Measurements from ENCODE around the gene PREB. TPM values are rescaled to one million over a fixed set of nuclear protein-coding genes. Genes with fewer than 3 reads are reported as not detected.

PREB gene
- total and polyA plus RNA-seq, 2 of the 13 experiments (the other 11 are each of a cell fraction or from before 2014, with no cell fraction given), result 112 to 192 TPM

DNA sequence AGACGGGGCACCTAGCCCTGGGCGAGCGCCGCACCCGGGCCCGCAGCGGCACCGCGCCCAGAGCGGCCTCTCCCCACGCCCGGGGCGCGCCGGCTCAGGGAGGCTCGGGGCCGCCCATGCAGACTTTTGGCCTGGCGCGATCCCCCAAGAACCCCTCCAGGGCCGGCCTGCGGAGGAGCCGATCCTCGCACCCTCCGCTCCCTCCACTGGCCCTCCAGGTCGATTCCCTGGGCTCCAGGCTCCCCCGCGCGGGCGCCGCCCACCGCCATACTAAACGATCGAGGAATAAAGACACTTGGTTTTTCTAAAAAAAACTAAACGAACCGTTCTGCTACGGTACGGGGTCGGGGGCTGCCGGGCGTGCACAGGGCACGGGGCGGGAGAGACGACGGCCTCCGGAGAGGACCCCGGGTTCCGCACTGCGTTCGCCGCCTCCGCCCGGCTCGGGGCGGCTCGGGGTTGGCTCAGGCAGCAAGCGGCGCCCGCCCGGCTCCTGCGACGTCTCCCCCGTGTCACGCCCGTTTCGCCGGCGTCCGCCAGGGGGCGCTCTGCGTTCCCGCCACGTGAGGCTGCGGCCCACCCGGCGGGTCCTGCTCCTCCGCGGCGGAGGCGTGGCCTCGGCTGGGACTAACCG is 48.2 kb downstream of the PREB start (continued):
- no peak for TF ChIP-seq NR2F2 (IDR thresholded peaks at IDR 0.05; ENCODE audit: borderline replicate concordance, low read depth)
- no peak for TF ChIP-seq ZNF264 (CRISPR knock-in tag; IDR thresholded peaks at IDR 0.05)
- TF ChIP-seq, protein P1, sequence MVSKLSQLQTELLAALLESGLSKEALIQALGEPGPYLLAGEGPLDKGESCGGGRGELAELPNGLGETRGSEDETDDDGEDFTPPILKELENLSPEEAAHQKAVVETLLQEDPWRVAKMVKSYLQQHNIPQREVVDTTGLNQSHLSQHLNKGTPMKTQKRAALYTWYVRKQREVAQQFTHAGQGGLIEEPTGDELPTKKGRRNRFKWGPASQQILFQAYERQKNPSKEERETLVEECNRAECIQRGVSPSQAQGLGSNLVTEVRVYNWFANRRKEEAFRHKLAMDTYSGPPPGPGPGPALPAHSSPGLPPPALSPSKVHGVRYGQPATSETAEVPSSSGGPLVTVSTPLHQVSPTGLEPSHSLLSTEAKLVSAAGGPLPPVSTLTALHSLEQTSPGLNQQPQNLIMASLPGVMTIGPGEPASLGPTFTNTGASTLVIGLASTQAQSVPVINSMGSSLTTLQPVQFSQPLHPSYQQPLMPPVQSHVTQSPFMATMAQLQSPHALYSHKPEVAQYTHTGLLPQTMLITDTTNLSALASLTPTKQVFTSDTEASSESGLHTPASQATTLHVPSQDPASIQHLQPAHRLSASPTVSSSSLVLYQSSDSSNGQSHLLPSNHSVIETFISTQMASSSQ (IDR thresholded peaks at IDR 0.05; ENCODE audit: low read depth), result no peak
- TF ChIP-seq, protein P1 (CRISPR knock-in tag; IDR thresholded peaks at IDR 0.05; ENCODE audit: borderline replicate concordance), result peak; percentile 84
- TF ChIP-seq TBX3 (IDR thresholded peaks at IDR 0.05; ENCODE audit: borderline replicate concordance), result no peak
- TF ChIP-seq PRPF4 (IDR thresholded peaks at IDR 0.05; ENCODE audit: low read depth, low read length, poor library complexity, severe bottlenecking), result no peak
- TF ChIP-seq KAT7 (CRISPR knock-in tag; IDR thresholded peaks at IDR 0.05; ENCODE audit: borderline replicate concordance), result peak; percentile 92; the same call in 1 of the 2 replicates
- no peak for TF ChIP-seq SUZ12 (IDR thresholded peaks at IDR 0.05; ENCODE audit: low read depth, low read length)
- TF ChIP-seq, protein P2, sequence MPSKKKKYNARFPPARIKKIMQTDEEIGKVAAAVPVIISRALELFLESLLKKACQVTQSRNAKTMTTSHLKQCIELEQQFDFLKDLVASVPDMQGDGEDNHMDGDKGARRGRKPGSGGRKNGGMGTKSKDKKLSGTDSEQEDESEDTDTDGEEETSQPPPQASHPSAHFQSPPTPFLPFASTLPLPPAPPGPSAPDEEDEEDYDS (CRISPR knock-in tag; IDR thresholded peaks at IDR 0.05), result peak; percentile 42; the same call in 1 of the 2 replicates
- TF ChIP-seq ZNF720 (CRISPR knock-in tag; IDR thresholded peaks at IDR 0.05), result no peak
- TF ChIP-seq ZNF709 (CRISPR knock-in tag; IDR thresholded peaks at IDR 0.05), result 0 out of 2 replicates have a peak, but pooled peaks have one; percentile 33
- no peak for TF ChIP-seq MED8 (CRISPR knock-in tag; IDR thresholded peaks at IDR 0.05; ENCODE audit: insufficient replicate concordance)
- TF ChIP-seq SMC3 (IDR thresholded peaks at IDR 0.05; ENCODE audit: low read length), result peak; percentile 37; the same call in 1 of the 2 replicates
- peak; percentile 46; the same call in 1 of the 2 replicates for TF ChIP-seq KMT2B (CRISPR knock-in tag; IDR thresholded peaks at IDR 0.05)
- TF ChIP-seq ISL2 (CRISPR knock-in tag; IDR thresholded peaks at IDR 0.05), result peak; percentile 72
- TF ChIP-seq, protein P3, sequence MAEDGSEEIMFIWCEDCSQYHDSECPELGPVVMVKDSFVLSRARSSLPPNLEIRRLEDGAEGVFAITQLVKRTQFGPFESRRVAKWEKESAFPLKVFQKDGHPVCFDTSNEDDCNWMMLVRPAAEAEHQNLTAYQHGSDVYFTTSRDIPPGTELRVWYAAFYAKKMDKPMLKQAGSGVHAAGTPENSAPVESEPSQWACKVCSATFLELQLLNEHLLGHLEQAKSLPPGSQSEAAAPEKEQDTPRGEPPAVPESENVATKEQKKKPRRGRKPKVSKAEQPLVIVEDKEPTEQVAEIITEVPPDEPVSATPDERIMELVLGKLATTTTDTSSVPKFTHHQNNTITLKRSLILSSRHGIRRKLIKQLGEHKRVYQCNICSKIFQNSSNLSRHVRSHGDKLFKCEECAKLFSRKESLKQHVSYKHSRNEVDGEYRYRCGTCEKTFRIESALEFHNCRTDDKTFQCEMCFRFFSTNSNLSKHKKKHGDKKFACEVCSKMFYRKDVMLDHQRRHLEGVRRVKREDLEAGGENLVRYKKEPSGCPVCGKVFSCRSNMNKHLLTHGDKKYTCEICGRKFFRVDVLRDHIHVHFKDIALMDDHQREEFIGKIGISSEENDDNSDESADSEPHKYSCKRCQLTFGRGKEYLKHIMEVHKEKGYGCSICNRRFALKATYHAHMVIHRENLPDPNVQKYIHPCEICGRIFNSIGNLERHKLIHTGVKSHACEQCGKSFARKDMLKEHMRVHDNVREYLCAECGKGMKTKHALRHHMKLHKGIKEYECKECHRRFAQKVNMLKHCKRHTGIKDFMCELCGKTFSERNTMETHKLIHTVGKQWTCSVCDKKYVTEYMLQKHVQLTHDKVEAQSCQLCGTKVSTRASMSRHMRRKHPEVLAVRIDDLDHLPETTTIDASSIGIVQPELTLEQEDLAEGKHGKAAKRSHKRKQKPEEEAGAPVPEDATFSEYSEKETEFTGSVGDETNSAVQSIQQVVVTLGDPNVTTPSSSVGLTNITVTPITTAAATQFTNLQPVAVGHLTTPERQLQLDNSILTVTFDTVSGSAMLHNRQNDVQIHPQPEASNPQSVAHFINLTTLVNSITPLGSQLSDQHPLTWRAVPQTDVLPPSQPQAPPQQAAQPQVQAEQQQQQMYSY (CRISPR knock-in tag; IDR thresholded peaks at IDR 0.05), result peak; percentile 73
- no peak for TF ChIP-seq ZNF260 (CRISPR knock-in tag; IDR thresholded peaks at IDR 0.05; ENCODE audit: borderline replicate concordance, low read depth)
- TF ChIP-seq RAD21 (CRISPR knock-in tag; IDR thresholded peaks at IDR 0.05), result peak; percentile 94
- TF ChIP-seq GATA4 (IDR thresholded peaks at IDR 0.05; ENCODE audit: borderline replicate concordance, low read depth), result no peak
- TF ChIP-seq, protein P4, sequence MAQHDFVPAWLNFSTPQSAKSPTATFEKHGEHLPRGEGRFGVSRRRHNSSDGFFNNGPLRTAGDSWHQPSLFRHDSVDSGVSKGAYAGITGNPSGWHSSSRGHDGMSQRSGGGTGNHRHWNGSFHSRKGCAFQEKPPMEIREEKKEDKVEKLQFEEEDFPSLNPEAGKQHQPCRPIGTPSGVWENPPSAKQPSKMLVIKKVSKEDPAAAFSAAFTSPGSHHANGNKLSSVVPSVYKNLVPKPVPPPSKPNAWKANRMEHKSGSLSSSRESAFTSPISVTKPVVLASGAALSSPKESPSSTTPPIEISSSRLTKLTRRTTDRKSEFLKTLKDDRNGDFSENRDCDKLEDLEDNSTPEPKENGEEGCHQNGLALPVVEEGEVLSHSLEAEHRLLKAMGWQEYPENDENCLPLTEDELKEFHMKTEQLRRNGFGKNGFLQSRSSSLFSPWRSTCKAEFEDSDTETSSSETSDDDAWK (CRISPR knock-in tag; IDR thresholded peaks at IDR 0.05), result no peak
- peak; percentile 34; the same call in 1 of the 2 replicates for TF ChIP-seq HNF4G (IDR thresholded peaks at IDR 0.05; ENCODE audit: borderline replicate concordance, low read depth, low read length)
- no peak for TF ChIP-seq HNF4G (CRISPR knock-in tag; IDR thresholded peaks at IDR 0.05; ENCODE audit: borderline replicate concordance, low read depth)

Data from HepG2 (cell line).